SK-N-SH (cell line): Measurements from ENCODE around the gene SEBOX. TPM values are rescaled to one million over a fixed set of nuclear protein-coding genes. Genes with fewer than 3 reads are reported as not detected.

Experiments
- CTCF ChIA-PET: fragments of 300-600, 350-600 bp; formaldehyde crosslinking; extraction: SDS; loops from one replicate; lab custom pipeline; 2021; lab: Yijun Ruan, JAX
- POLR2A ChIA-PET: fragments of 350-600 bp; sonication (Branson Sonifier 250); formaldehyde crosslinking; extraction: SDS; loops from one replicate; lab custom pipeline; 2020; ENCODE audit warnings: antibody characterized with exemption, inconsistent platforms; lab: Yijun Ruan, JAX
- DNase-seq: peaks from one replicate; pipeline ENCODE4 v3.0.0; 2012
- H2AFZ ChIP-seq: fragments of 200-600 bp; sonication (generic); 2 replicates; pipeline ENCODE4 v1.8.1; 2016; ENCODE audit warnings: antibody characterized with exemption, mild to moderate bottlenecking, low read depth
- H3F3A ChIP-seq: fragments of 200-600 bp; sonication (generic); replicated peaks from 2 replicates; pipeline ENCODE3; 2016; ENCODE audit warnings: antibody characterized with exemption, mild to moderate bottlenecking; ENCODE audit not compliant: insufficient read depth
- H3K27ac ChIP-seq, 2 experiments: fragments of 200-500 bp in 1 of 2; fragments of 200-600 bp in 1 of 2; sonication (Bioruptor generic) in 1 of 2; sonication (generic), shearing (Covaris generic) in 1 of 2; 2 replicates each; pipeline versions ENCODE4 v1.5.1 to v1.6.1; 2014 to 2016; ENCODE audit warnings: low read depth in 2 of 2, inconsistent platforms in 1 of 2, low read length in 1 of 2, mild to moderate bottlenecking in 1 of 2, mixed read lengths in 1 of 2
- H3K27me3 ChIP-seq: fragments of 200-600 bp; sonication (generic), shearing (Covaris generic); 2 replicates; pipeline ENCODE4 v1.6.1; 2016; ENCODE audit warnings: mixed run types; ENCODE audit not compliant: insufficient read depth
- H3K36me3 ChIP-seq, 2 experiments: fragments of 200-500 bp in 1 of 2; fragments of 200-600 bp in 1 of 2; sonication (Bioruptor generic) in 1 of 2; sonication (generic) in 1 of 2; replicated peaks in 1 of 2; 2 replicates each; pipeline versions ENCODE3 to v1.5.1; 2014 to 2016; ENCODE audit warnings: low read length in 1 of 2, mild to moderate bottlenecking in 1 of 2; ENCODE audit not compliant: insufficient read depth in 2 of 2, control insufficient read depth in 1 of 2
- H3K4me1 ChIP-seq, 2 experiments: fragments of 200-500 bp in 1 of 2; fragments of 200-600 bp in 1 of 2; sonication (Bioruptor generic) in 1 of 2; sonication (generic), shearing (Covaris generic) in 1 of 2; 2 replicates each; pipeline versions ENCODE4 v1.5.1 to v1.6.1; 2014 to 2016; ENCODE audit warnings: low read depth in 1 of 2, low read length in 1 of 2, mixed run types in 1 of 2; ENCODE audit not compliant: insufficient read depth in 2 of 2, control insufficient read depth in 1 of 2
- H3K4me2 ChIP-seq: fragments of 200-600 bp; sonication (generic), shearing (Covaris generic); 2 replicates; pipeline ENCODE4 v1.6.1; 2017; ENCODE audit warnings: mixed run types
- H3K4me3 ChIP-seq, 2 experiments: fragments of 200-500 bp in 1 of 2; fragments of 200-600 bp in 1 of 2; sonication (Bioruptor generic) in 1 of 2; sonication (generic), shearing (Covaris generic) in 1 of 2; 2 replicates each; pipeline versions ENCODE4 v1.5.1 to v1.8.1; 2014 to 2016; ENCODE audit warnings: low read depth in 2 of 2, inconsistent platforms in 1 of 2, low read length in 1 of 2, mild to moderate bottlenecking in 1 of 2, mixed read lengths in 1 of 2, moderate library complexity in 1 of 2
- H3K79me2 ChIP-seq: fragments of 200-600 bp; sonication (generic); 2 replicates; pipeline ENCODE4 v1.8.1; 2017; ENCODE audit warnings: mild to moderate bottlenecking; ENCODE audit not compliant: insufficient read depth
- H3K9ac ChIP-seq: fragments of 200-600 bp; sonication (generic); 2 replicates; pipeline ENCODE4 v1.6.1; 2017; ENCODE audit warnings: mixed run types
- H3K9me2 ChIP-seq: fragments of 200-600 bp; sonication (generic); 2 replicates; pipeline ENCODE4 v1.6.1; 2017; ENCODE audit warnings: mixed run types
- H3K9me3 ChIP-seq: fragments of 200-600 bp; sonication (generic); 2 replicates; pipeline ENCODE4 v1.6.1; 2017; ENCODE audit warnings: mixed run types, mild to moderate bottlenecking, moderate library complexity
- H4K20me1 ChIP-seq: fragments of 200-600 bp; sonication (generic); 2 replicates; pipeline ENCODE4 v1.6.1; 2017; ENCODE audit warnings: mild to moderate bottlenecking, mixed run types; ENCODE audit not compliant: insufficient read depth
- EP300 ChIP-seq, 2 experiments: IDR thresholded peaks; 2 replicates each; pipeline versions ENCODE4 v1.4.0 to v1.6.1; 2012; ENCODE audit warnings: borderline replicate concordance in 1 of 2, low read depth in 1 of 2, low read length in 1 of 2
- EZH2phosphoT487 ChIP-seq: fragments of 200-600 bp; sonication (generic); IDR thresholded peaks from 2 replicates; pipeline ENCODE4 v1.6.1; 2017; ENCODE audit warnings: low read depth, mixed run types, mild to moderate bottlenecking, antibody characterized with exemption, moderate library complexity, borderline replicate concordance
- FOSL2 ChIP-seq: IDR thresholded peaks from 2 replicates; pipeline ENCODE4 v1.4.0; 2012; ENCODE audit warnings: low read depth, mild to moderate bottlenecking, moderate library complexity, borderline replicate concordance
- GATA2 ChIP-seq: sonication (generic); formaldehyde crosslinking; IDR thresholded peaks from 2 replicates; pipeline ENCODE4 v1.5.0; 2020; ENCODE audit warnings: mild to moderate bottlenecking, missing genetic modification reagents
- JUND ChIP-seq: IDR thresholded peaks from 2 replicates; pipeline ENCODE4 v1.4.0; 2012
- MEF2A ChIP-seq: IDR thresholded peaks from 2 replicates; pipeline ENCODE4 v1.4.0; 2012; ENCODE audit warnings: low read depth, borderline replicate concordance
- RXRA ChIP-seq: IDR thresholded peaks from 2 replicates; pipeline ENCODE4 v1.4.0; 2012; ENCODE audit warnings: low read depth, mild to moderate bottlenecking, borderline replicate concordance
- SIN3A ChIP-seq: IDR thresholded peaks from 2 replicates; pipeline ENCODE4 v1.6.1; 2012; ENCODE audit warnings: low read depth, mild to moderate bottlenecking, low read length, moderate library complexity, borderline replicate concordance
- SMC3 ChIP-seq: IDR thresholded peaks from 2 replicates; pipeline ENCODE4 v1.6.1; 2012; ENCODE audit warnings: low read depth, low read length, improper control_type of control experiment
- TCF12 ChIP-seq: IDR thresholded peaks from 2 replicates; pipeline ENCODE4 v1.4.0; 2012
- YY1 ChIP-seq: IDR thresholded peaks from 2 replicates; pipeline ENCODE4 v1.4.0; 2012; ENCODE audit warnings: low read depth, mild to moderate bottlenecking
- WGBS: methylation state at CpG from one replicate; pipeline ENCODE4 v1.1.6; 2017; ENCODE audit warnings: low lambda C conversion rate; 5-methylcytosine and 5-hydroxymethylcytosine counted together
- polyA plus RNA-seq, 3 experiments: library from polyadenylated mRNA; depleted of rRNA; stranded (reverse); fragments of >200 nt; gene quantifications; 2 replicates each; pipeline ENCODE4 v1.2.3, GENCODE V29; 2012
- TF ChIP-seq, protein P1 (sequence below): fragments of 150-350 bp; IDR thresholded peaks from 2 replicates; pipeline ENCODE4 v1.6.1; 2017; ENCODE audit warnings: antibody characterized with exemption, low read length, low read depth, borderline replicate concordance
- TF ChIP-seq, protein P2 (sequence below): IDR thresholded peaks from 2 replicates; pipeline ENCODE4 v1.4.0; 2012; ENCODE audit warnings: low read depth
- TF ChIP-seq, protein P3 (sequence below): IDR thresholded peaks from 2 replicates; pipeline ENCODE4; 2012
- TF ChIP-seq, protein P4 (sequence below): fragments of 150-350 bp; IDR thresholded peaks from 2 replicates; pipeline ENCODE4 v1.6.1; 2016; ENCODE audit warnings: mild to moderate bottlenecking, low read depth, low read length

Gene SEBOX
- polyA plus RNA-seq, 1 of the 3 experiments (the other 2 are of a cell fraction): not detected

DNA sequence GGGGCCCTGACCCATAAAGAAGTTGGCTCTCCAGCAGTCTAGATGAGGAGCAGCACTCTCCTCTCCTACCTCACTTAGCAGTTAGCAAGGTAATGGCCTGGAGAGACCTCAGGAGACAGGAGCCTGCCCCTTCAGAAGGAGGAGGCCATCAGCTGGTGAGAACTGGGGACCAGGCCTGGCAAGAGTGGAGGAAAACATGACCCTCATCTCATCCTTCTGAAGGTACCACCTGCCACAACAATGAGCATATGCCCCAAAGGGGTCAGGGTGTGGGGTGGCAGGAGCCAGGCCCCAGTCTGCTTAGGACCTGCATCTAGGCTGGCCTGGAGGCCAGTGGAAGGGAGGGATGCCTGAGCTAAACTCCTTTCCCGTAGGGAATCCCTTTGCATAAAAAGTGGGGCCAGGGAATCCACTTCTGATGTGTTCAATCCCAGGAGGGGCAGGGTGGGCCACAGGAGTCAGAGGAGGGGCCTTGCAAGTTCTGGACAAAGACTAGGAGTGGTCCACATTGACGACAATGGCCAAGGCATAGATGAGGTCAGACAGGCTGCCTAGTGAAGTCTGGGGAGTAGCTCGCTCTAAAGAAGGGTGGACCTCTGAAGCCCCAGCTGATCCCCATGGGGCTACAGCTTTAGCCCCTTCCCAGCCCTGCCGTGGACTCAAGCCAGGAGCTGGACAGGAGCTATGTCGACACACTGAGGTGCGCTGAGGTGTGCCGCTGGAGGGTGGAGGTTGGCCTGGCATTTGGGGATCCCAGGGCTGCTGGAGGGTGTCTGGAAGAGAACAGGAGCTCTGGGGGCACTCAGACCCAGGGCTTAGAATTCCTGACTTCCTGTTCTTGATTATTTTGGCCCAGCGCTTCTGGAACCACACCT is 986 bp downstream of the SEBOX start:
- peaks cover 18 to 41% of the 10 kb centered on the region in 2 experiments for H3K36me3 ChIP-seq
- ChIA-PET POLR2A (no interaction called here), CTCF (no interaction called here)
- no peaks in the 10 kb centered on the region for H4K20me1 ChIP-seq
- DNase-seq: no peak
- H3K27ac ChIP-seq: no peak overlapping the region
- H3K9me2 ChIP-seq: no peaks in the 10 kb centered on the region
- no peaks in the 10 kb centered on the region for H3K9me3 ChIP-seq
- no peak overlapping the region for H2AFZ ChIP-seq
- no peaks in the 10 kb centered on the region for H3K27me3 ChIP-seq
- TF ChIP-seq FOSL2: no peak
- TF ChIP-seq, protein P1, sequence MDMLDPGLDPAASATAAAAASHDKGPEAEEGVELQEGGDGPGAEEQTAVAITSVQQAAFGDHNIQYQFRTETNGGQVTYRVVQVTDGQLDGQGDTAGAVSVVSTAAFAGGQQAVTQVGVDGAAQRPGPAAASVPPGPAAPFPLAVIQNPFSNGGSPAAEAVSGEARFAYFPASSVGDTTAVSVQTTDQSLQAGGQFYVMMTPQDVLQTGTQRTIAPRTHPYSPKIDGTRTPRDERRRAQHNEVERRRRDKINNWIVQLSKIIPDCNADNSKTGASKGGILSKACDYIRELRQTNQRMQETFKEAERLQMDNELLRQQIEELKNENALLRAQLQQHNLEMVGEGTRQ: no peak
- no peak for TF ChIP-seq JUND
- no peak for TF ChIP-seq TCF12
- TF ChIP-seq GATA2 (CRISPR knock-in tag): no peak
- TF ChIP-seq EP300 (IDR thresholded peaks at IDR 0.05; ENCODE audit: borderline replicate concordance in 1 of 2, low read depth in 1 of 2, low read length in 1 of 2): no peak
- TF ChIP-seq EZH2phosphoT487: no peak
- TF ChIP-seq, protein P2, sequence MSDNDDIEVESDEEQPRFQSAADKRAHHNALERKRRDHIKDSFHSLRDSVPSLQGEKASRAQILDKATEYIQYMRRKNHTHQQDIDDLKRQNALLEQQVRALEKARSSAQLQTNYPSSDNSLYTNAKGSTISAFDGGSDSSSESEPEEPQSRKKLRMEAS: no peak
- TF ChIP-seq, all 33 proteins: peak for 0
- H3K4me3 ChIP-seq: no peak overlapping the region
- H3K4me1 ChIP-seq: no peaks in the 10 kb centered on the region
- peaks cover 6% of the 10 kb centered on the region for H3F3A ChIP-seq
- H3K9ac ChIP-seq: no peak overlapping the region
- H3K79me2 ChIP-seq: peaks cover 3% of the 10 kb centered on the region; the same call in 1 of the 2 replicates
- WGBS: 96% methylated on average over 7 of the region's 8 CpGs
- no peak overlapping the region for H3K4me2 ChIP-seq

DNA sequence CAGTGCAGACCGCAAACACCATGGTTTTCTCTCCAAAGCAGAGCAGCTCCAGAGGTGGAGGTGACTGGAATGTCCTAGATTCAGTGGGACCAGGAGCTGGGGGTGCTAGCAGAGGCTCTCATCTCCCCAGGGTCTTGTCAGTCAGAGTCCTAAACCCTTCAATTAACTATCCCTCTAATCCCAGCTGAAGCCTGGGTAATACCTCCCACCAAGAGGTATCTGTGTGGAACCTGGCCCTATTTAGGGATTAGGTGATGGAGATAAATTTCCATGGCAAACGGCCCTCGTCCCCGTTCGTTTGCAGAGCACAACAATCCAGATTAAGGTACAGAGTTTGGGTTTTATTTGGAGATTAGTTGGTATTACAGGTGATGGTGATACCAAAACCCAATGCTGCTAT is 1.8 kb downstream of the SEBOX start:
- Histone ChIP-seq H4K20me1 (no peaks in the 10 kb centered on the region), H3K9me3 (no peaks in the 10 kb centered on the region), H3K27me3 (no peaks in the 10 kb centered on the region), H3K27ac (no peak overlapping the region), H3K4me3 (no peak overlapping the region), H3K4me1 (peaks cover 4 to 5% of the 10 kb centered on the region in 2 experiments; a peak in 3 of 4 replicates), H3K9ac (no peak overlapping the region), H3K79me2 (peaks cover 12% of the 10 kb centered on the region), H2AFZ (no peak overlapping the region), H3K9me2 (no peaks in the 10 kb centered on the region), H3K4me2 (no peak overlapping the region), H3F3A (peaks cover 6% of the 10 kb centered on the region), H3K36me3 (peaks cover 22 to 44% of the 10 kb centered on the region in 2 experiments)
- POLR2A ChIA-PET: no interaction called here
- 94% methylated on average over 5 of the region's 5 CpGs for WGBS
- TF ChIP-seq TCF12 (no peak), MEF2A (no peak), YY1 (no peak), SIN3A (no peak), GATA2 (CRISPR knock-in tag) (no peak), RXRA (no peak), SMC3 (no peak)
- TF ChIP-seq, protein P1: no peak
- TF ChIP-seq, protein P2: no peak
- TF ChIP-seq, protein P3, sequence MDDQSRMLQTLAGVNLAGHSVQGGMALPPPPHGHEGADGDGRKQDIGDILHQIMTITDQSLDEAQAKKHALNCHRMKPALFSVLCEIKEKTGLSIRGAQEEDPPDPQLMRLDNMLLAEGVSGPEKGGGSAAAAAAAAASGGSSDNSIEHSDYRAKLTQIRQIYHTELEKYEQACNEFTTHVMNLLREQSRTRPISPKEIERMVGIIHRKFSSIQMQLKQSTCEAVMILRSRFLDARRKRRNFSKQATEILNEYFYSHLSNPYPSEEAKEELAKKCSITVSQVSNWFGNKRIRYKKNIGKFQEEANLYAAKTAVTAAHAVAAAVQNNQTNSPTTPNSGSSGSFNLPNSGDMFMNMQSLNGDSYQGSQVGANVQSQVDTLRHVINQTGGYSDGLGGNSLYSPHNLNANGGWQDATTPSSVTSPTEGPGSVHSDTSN: no peak
- TF ChIP-seq, protein P4, sequence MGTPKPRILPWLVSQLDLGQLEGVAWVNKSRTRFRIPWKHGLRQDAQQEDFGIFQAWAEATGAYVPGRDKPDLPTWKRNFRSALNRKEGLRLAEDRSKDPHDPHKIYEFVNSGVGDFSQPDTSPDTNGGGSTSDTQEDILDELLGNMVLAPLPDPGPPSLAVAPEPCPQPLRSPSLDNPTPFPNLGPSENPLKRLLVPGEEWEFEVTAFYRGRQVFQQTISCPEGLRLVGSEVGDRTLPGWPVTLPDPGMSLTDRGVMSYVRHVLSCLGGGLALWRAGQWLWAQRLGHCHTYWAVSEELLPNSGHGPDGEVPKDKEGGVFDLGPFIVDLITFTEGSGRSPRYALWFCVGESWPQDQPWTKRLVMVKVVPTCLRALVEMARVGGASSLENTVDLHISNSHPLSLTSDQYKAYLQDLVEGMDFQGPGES: no peak
- no peak for DNase-seq
- CTCF ChIA-PET: no interaction called here
